GM19467 (cell line): ENCODE measurements around the gene SLC13A4.
"Not testable (repeated sequence)": the region's sequence is repeated elsewhere in the genome, so short reads cannot be mapped to it uniquely, and the experiment has no call there.

Experiments
- ATAC-seq: cut with Tn5 transposase; IDR thresholded peaks from one replicate; pipeline ENCODE4 v1.9.1; 2021; ENCODE audit warnings: mild to moderate bottlenecking, moderate library complexity; ENCODE audit not compliant: unreplicated experiment

Gene SLC13A4

DNA sequence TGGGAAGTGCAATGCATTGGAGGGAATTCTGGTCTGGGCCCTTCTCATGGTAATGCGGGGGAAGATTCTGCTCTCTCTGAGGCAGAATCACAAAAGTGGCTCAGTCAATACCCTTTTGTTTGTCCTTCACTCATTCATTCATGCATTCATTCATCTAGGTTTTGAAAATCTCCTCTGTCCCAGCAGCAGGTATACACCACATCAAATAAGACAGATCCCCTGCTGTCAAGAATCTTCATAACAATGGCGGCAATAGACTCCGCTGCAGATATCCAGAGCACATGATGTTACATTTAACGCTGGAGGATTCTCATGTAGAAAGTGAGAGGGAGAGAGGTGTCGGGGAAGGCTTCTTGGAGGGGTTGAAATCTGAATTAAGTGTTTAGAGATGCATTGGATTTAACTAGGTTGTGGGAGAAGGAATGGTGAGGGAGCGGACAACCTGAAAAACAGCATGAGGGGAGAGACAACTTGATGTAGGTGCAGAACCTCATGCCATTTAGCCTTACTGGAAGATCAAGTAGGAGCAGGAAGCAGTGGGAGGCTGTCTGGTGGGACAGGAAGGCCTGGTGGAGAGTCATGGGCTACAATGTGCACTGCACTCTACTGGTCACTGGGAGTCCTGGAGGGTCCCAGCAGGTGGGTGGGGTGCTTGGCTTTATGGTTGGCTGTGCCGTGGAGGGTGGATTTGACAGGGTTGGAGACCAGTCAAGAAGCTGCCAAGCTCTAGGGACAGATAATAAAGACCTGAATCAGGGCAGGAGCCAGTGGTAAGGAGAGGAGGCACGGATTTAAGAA is 25.8 kb upstream of the SLC13A4 start:
- no peak for ATAC-seq

DNA sequence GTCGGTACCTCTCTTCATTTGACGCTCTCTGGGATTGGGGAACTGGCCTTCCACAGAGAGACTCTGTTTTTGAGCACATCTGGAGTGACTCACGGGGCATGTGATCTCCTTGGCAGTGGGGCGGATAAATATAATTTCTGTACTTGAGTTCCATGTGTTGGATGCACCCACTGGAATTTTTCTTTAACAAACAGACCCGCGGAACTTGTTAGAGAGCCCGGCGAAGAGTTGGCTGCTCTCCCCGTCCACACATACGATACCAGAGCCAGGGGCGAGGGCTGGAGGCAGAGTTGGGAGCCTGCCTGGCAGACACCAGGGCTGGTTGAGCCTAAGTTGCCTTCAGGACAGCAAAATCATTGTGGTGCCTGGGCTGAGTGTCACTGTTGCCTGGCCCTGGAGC is 20.8 kb upstream of the SLC13A4 start, which contains the start of gene FAM180A:
Gene FAM180A (minus strand): TSS at position 44 of the 400 bp plus-strand sequence. CDS start 233 bp downstream, outside the sequence.
- no peak for ATAC-seq

DNA sequence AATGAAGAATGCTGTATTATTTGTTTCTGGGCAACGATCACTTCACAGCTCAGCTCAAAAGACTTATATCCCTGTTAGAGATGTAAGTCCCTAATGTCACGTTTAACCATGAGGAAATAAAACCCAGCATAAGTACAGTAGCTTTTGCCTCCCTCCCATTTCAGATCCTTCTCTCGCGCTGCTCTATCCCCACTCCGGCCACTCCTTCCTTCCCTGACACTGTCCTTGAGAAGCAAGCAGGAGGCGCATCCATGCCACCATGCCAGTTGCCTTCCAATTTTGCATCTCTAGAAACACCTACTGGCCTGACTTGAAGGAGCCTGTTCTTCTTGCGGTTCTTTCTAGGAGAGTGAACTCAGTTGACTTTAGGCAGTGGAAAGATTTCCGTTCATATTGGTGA is 19.4 kb upstream of the SLC13A4 start:
- no peak for ATAC-seq

DNA sequence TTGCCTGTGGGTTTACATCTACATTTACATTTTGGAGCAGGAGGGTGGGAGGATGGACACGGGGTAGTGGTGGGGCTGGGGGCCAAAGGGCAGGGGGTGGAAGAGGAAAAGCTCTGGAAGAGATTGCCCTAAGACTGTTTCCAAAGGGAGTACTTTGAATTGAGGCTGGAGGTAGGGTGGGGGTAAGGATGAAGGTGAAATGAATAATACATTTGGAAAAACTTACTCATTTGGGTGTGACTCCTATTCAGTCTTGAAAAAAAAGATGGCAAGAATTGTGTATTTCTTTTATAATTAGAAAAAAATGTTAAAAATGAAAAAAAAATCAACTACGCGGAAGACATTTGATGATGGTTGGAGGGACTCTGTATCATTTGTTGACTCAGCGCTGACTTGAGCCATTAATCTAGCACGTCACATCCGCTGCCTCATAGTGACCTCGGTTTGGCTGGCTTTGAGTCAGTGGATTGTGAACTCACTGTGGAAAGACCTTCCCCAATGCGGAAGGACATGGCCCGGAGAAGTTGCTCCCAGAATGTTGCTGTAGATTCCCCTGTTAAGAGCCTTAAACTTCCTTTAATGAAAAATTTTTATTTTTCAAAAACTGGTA is 17.8 kb upstream of the SLC13A4 start:
- no peak for ATAC-seq

DNA sequence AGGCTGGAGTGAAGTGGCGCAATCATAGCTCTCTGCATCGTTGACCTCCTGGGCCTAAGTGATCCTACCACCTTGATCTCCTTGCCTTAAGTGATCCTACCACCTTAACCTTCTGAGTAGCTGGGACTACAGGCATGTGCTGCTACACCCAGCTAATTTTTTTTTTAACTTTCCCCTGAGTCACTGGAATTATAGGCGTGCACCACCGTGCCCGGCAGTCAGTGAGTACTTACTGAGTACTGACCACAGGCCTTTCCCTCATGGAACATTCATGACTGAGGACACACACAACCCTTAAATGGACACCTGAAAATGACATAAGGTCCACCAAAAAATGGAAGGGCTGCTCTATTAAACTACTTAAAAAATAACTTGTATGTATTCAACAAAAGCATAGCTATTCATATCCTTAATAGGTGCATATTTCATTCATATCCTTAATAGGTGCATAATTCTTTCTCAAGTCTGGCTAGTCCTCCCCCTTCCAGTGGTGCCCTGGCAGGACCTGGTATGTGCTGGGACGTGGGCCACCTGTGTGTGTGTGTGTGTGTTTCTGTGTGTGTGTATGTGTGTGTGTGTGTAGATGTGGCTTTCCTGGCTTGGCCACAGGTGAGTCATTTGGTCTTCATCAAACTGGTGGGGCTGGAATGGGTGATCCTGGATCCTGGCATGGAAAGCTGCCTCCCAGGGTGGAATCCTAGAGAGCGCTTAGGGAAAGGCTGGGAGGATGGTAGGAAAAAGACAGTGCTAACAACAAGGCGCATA is 17.1 kb upstream of the SLC13A4 start:
- ATAC-seq = no peak

DNA sequence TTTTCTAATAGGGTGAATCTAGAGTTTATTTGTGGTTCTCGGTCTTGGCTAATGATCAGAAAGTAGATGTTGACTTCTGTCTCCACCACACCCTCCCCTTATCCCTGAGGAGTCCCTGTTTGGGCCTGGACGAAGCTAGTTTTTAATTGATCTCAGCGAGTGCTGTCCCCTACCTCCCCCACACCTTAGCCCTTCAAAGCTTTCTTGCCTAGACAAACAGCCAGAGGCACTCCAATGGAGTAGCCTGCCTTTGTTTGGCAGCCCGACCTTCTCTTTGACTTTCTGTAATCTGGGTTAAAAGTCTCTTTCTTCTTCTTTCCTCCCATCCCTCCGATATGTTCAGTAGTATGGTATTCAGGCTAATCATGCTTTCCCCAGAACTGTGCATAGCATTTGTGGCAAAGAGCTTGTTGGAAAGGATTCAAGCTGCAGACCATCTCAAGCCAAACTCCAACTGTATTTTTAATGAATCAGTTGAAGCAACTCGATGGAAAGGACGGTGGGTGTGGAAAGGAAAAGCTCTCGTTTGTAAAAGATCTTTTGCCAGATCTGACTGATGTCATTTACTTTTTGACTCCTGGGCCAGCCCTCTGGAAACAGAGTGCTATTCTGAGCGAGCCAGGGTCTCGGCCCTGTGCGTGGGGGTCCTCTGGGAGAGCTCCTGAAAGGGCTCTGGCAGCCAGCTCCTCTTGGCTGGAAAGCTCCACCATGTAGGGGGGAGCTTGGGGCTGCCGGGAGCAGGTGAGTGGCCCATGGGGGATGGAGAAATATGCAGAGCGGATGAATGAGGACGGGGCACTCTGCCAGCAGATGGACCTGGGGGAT is 16.1 kb upstream of the SLC13A4 start:
- no peak for ATAC-seq

DNA sequence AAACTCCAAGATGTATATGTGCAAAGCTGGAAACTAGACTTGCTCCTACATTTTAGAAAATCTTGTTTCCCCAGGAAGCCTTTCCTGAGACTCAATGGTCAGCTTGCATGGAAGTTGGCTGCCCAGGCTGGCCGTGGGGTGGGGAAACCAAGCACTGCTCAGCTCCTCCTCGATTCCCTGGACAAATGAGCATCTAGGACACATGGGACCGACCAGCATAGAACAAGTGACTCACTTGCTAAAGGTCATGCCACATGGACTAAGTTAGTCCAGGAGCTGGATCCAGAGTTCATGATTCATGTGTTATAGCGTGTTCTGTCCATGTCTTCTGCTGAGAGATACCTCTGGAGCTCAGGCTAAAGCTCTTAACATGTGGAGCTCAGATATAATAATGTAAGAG is 14.4 kb upstream of the SLC13A4 start:
- no peak for ATAC-seq

DNA sequence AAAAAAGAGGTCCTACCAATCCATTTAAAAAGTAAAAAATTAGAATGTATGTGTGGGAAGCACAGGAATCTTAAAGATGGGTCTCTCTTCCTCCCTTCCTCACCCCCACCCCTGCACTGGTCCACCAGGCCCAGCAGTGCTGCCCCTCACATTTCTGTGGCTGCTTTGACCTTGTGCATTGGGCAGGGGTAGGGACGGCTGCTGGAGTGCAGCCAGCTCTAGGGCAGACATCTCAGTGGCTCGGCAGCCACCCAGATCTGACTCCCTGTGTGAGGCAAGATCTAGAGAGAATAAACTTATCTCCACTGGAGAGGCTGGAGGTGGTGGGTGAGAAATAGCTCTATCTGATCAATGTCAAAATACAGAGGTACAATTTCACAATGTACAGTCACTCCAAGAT is 13.9 kb upstream of the SLC13A4 start:
- no peak for ATAC-seq

DNA sequence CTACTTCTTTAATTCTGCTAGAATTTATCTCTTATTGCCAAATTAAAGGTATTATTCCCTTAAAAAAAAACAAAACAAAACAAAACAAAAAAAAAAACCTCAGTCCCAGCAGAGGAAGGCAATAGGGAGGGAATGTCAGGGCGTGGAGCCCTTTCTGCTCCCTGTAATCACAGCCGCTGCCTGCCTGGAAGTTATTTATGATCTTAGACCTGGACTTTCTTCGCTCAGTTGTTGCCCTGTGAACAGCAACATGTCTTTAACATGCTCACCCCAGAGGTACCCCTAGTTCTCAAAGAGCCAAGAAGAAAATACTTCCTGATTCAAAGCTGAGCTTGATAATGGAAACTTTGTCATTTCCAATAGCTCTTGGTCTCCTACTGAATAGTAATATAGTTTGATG is 12.9 kb upstream of the SLC13A4 start:
- no peak for ATAC-seq

DNA sequence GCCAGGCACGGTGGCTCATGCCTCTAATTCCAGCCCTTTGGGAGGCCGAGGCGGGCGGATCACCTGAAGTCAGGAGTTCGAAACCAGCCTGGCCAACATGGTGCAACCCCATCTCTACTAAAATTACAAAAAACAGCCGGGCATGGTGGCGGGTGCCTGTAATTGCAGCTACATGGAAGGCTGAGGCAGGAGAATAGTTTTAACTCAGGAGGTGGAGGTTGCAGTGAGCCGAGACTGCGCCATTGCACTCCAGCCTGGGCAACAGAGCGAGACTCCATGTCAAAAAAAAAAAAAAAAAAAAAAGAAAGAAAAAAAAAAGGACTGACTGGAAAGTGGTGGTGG is 9.3 kb upstream of the SLC13A4 start:
- ATAC-seq = not testable (repeated sequence)

DNA sequence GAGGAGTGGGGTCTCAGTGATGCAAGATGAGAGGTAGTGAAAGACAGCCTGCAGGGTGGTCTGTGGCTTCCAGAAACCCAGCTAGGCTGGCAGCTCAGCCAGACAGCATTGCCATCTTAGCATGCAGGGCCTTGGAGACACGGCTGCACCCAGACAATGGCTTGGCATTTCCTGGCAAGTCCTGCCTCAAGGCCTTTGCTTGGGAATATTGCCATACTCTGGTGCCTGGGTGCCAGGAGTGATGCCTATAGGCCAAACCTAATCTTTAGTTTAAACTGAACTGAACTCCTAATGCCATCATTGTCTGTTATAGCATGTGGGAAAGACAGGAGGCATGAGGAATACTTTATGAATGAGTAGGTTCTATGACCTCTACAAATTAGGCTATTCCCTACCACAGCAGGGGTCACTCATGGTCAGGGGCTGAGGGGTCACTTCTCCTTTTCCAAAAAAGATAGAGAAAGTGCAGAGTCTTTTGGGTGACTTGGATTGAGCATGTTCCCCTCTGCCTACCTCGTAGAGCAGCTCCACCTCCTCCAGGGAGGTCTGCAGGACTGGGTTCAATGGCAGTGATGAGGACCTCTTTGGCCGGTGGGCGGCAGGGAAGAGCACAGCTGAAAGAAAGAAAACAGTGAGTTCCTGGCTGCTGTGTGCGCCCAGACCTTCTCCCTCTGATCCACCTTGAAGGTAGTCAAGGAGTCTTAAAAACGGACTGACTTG is 8.8 kb upstream of the SLC13A4 start:
- no peak for ATAC-seq

DNA sequence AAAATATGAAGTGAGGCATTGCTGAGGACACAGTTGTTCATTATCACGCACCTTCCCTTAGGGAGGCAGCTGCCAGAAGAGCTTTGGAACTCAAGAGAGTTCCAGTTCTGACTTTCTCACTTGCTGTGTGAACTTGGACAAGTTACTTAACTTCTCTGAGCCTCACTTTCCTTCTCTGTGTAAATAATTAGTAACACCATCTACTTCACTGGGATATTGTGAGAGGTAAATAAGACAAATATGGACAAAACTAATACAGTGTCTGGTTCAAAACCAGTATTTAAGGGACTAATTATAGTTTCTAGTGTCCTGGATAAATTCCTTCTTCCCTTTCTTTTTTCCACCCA is 6.3 kb upstream of the SLC13A4 start:
- no peak for ATAC-seq

DNA sequence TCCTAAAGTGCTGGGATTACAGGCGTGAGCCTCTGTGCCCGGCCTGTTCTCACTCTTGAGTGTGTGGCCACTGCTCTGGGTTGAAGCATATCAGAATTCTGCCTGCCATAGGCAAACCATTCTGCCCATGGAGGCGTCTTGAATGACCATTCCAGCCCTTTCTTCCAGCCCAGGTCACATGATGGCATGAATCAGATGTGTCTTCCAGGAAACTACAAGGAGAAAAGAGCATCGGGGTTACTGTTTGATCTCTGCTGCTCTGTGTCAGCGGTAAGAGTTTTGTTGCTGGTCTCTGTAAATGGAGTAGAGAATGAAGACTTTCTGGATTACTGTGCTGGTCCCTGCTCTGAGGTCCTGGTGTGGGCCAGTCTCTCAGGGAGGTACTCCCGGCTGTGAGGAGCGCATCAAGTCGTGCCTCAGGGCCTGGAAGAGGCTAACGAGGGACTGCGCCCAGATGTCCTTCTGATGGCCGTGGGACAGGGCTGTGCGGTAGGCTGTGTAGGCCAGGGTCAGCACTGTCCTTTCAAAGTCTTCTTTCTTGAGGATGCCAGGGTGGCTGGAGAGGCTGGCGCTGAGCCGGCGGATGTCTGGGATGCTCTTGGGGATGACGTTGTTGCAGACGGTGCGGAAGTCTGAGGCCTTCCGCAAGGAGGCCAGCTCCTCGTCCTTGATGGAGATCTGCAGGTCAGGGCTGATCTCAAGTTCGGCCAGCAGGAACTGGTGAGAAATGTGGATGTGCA is 5.8 kb upstream of the SLC13A4 start:
- ATAC-seq = no peak

DNA sequence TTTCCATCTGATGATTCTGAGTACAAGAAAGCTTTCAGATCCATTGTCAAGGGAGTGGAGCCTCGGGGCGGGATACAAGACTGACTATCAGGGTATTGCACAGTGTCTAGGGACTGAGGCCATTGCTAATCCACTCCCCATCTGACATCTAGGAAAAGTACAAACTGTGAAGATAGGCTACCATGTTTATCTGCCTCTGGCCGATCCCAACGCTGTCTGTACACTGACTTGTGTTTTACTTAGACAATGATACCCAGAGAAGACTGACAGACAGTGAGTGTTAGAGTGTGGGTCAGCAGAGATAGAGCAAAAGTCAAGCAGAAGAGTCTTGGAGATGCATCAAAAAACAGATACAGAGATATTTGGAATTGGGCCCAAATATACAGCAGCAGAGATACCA is 3.1 kb upstream of the SLC13A4 start:
- no peak for ATAC-seq

DNA sequence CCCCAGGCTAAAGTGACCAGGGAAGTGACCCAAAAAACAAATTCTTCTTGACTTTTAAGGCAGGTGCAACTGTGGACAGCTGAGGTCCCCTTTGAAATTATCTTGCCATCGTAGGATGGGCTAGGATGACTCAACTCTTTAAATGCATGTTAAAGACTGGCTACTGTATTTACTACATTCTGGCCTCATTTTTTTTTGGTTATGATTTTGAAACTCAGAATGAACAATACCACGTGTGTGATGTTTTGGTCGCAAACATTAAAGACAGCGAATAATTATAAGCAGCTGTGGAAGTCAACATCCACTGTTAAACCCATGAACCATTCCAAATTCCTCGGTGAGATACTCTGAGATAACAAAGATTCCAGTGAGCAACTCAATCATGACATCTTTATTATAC is 1.2 kb upstream of the SLC13A4 start:
- ATAC-seq = no peak

DNA sequence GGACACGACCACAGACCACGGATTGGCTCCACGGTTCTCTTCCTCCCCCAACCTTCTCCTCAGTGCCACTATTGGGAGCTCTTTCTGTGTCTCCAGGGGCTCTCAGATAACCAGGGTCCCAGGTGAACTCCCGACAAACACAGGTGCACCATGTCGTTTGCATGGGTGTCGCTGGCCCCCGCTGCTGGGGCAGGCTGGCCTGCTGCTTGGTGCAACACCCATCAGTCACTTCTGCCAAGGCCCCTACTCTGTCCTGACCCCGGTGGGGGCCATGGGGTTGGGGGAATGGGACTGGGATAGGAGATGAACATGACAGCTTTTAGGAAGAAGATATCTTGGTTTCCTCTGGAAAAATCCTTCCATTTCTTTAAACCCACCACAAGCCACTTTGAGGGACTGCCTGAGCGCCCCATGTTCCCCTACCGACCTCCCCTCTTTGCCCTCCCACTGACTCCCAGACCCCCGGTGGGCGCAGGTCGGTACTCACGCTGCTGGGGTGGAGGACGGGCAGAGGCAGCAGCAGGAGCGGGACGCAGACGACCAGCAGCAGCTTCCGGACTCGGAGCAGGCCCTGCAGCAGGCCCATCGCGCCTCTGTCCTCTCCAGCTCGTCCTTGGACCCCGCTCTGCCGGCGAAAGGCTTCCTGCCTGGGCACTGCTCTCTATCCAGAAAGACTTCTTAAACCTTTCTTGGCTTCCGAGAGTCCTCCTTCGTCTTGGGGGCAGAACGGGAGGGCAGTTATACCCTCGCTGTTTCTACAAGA is 894 bp downstream of the SLC13A4 start:
- no peak for ATAC-seq

DNA sequence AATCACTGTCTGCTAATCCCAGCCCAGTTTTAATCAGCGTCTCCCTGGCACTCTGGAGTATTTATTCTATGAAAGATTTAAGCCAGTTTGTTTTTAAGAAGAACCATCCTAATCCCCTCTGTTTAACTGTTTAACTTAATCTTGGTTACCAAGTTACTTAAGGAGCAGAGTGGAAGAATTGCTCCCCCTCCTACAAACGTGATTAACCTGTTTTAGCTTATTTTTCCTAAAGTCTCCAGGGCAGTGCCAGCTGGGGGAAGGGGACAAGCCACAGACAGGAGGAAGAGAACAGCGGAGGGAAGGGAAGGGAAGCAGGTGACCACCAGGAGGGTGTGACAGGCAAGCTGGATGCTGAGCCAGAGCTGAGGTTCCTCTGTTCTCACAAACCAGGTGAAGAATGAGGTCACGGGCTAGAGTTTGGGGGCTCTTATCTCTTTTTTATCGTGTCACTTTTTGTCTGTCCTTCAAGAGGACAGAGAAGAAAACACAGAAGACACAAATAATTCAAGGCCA is 1.7 kb downstream of the SLC13A4 start:
- no peak for ATAC-seq

DNA sequence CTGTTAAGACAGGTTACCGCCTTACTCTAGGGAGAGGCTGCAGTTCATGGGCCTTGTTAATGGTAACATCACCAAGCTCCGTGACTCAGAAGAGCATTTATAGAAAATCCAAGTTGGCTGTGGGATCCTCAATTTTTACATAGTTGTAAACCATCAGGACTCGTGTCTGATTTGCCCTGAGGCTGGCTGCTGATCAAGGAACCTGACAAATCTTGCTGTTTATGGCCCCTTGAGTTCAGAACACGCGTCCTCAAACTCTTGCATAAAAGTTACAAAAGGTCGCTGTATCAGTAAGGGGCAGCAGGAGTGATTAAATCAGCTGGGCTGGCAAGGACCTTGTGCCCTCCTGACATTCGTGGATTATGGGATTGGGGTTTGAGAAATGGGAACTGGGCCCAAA is 4.6 kb downstream of the SLC13A4 start:
- ATAC-seq = no peak
